LNCaP clone FGC (cell line): Measurements from ENCODE around the gene ARHGAP23.

Source experiments
- DNase-seq: peaks from one replicate; pipeline ENCODE4 v3.0.0-alpha.2; 2011; ENCODE audit warnings: low read depth
- H3K4me3 ChIP-seq: 2 replicates; pipeline ENCODE4 v1.5.1; 2011; ENCODE audit warnings: mild to moderate bottlenecking, low read depth, low read length, control low read depth
- CTCF ChIP-seq: IDR thresholded peaks from 2 replicates; pipeline ENCODE4 v1.5.1; 2012; ENCODE audit warnings: mild to moderate bottlenecking; ENCODE audit not compliant: control insufficient read depth, insufficient read depth; ENCODE audit errors: extremely low read depth

Gene ARHGAP23

GRCh38 chr17:38442548-38442947 lies 14.3 kb downstream of the ARHGAP23 start:
- no peak for DNase-seq
- no peak for TF ChIP-seq CTCF
- no peak overlapping the region for H3K4me3 ChIP-seq

- no peak for DNase-seq
- no peak for TF ChIP-seq CTCF
- no peak overlapping the region for H3K4me3 ChIP-seq
Observed at GRCh38 chr17:38443356-38444031, 15.2 kb downstream of the ARHGAP23 start.

- peak; percentile 91 for TF ChIP-seq CTCF
- peak; percentile 4 for DNase-seq
- no peak overlapping the region for H3K4me3 ChIP-seq
Observed at GRCh38 chr17:38444151-38444550, 15.9 kb downstream of the ARHGAP23 start.

GRCh38 chr17:38447502-38448085 lies 19.3 kb downstream of the ARHGAP23 start:
- DNase-seq = no peak
- no peak for TF ChIP-seq CTCF
- H3K4me3 ChIP-seq = no peak overlapping the region

GRCh38 chr17:38448208-38448771 lies 20.0 kb downstream of the ARHGAP23 start:
- no peak for TF ChIP-seq CTCF
- H3K4me3 ChIP-seq = no peak overlapping the region
- no peak for DNase-seq

GRCh38 chr17:38449364-38449763 lies 21.1 kb downstream of the ARHGAP23 start:
- DNase-seq = no peak
- TF ChIP-seq CTCF = no peak

More at GRCh38 chr17:38449364-38449763, 21.1 kb downstream of the ARHGAP23 start:
- no peak overlapping the region for H3K4me3 ChIP-seq
